HL-60 (cell line): ENCODE measurements around the gene SMAP1.
A peak's percentile ranks its signal among the peaks of the same experiment; 100 is the strongest.

Source experiments
- DNase-seq, 2 experiments: peaks; one replicate each; pipeline ENCODE4 v3.0.0-alpha.2; 2010 to 2020; ENCODE audit warnings: low read depth in 1 of 2, low spot score in 1 of 2
- H3K27ac ChIP-seq: fragments of 250-450 bp; sonication (Bioruptor Pico); replicated peaks from 2 replicates; pipeline ENCODE4 v1.5.1; 2020; ENCODE audit warnings: mild to moderate bottlenecking, moderate library complexity
- H3K27me3 ChIP-seq: fragments of 250-450 bp; sonication (Bioruptor Pico); 2 replicates; pipeline ENCODE4 v1.5.1; 2021; ENCODE audit warnings: mild to moderate bottlenecking, moderate library complexity; ENCODE audit not compliant: insufficient read depth, poor library complexity, severe bottlenecking
- H3K4me3 ChIP-seq: replicated peaks from 2 replicates; pipeline ENCODE4 v1.5.1; 2011; ENCODE audit warnings: mild to moderate bottlenecking, control low read depth, low read length; ENCODE audit not compliant: insufficient read depth
- CTCF ChIP-seq: IDR thresholded peaks from one replicate; pipeline ENCODE4 v1.5.1; 2011; ENCODE audit warnings: low read length, control low read depth, inconsistent platforms; ENCODE audit not compliant: insufficient read depth
- GABPA ChIP-seq: IDR thresholded peaks from 2 replicates; pipeline ENCODE4 v1.6.1; 2012; ENCODE audit warnings: low read depth
- POLR2AphosphoS5 ChIP-seq: IDR thresholded peaks from 2 replicates; pipeline ENCODE4 v1.6.1; 2012; ENCODE audit warnings: low read depth
- REST ChIP-seq: IDR thresholded peaks from 2 replicates; pipeline ENCODE4 v1.6.1; 2012; ENCODE audit warnings: low read depth; ENCODE audit not compliant: insufficient replicate concordance
- SPI1 ChIP-seq: IDR thresholded peaks from 2 replicates; pipeline ENCODE4 v1.6.1; 2012; ENCODE audit warnings: low read depth, mild to moderate bottlenecking, borderline replicate concordance

Gene SMAP1

GRCh38 chr6:70705772-70706171 lies 38.1 kb downstream of the SMAP1 start:
- H3K27ac ChIP-seq: no peak overlapping the region
- no peak for DNase-seq
- H3K4me3 ChIP-seq: no peak overlapping the region
- no peaks in the 10 kb centered on the region for H3K27me3 ChIP-seq
- no peak for TF ChIP-seq SPI1
- no peak for TF ChIP-seq REST
- no peak for TF ChIP-seq POLR2AphosphoS5
- TF ChIP-seq GABPA: no peak
- TF ChIP-seq CTCF: no peak

GRCh38 chr6:70706491-70707123 lies 38.9 kb downstream of the SMAP1 start:
- TF ChIP-seq REST (no peak), SPI1 (no peak), CTCF (peak; percentile 16)
- peak in 1 of 2 experiments; percentile 8 for DNase-seq

GRCh38 chr6:70707893-70708292 lies 40.2 kb downstream of the SMAP1 start:
- Histone ChIP-seq H3K27ac (no peak overlapping the region), H3K27me3 (no peaks in the 10 kb centered on the region), H3K4me3 (no peak overlapping the region)
- TF ChIP-seq GABPA (no peak), CTCF (no peak), POLR2AphosphoS5 (no peak), REST (no peak), SPI1 (no peak)
- no peak for DNase-seq

More at GRCh38 chr6:70706491-70707123, 38.9 kb downstream of the SMAP1 start:
- H3K27ac ChIP-seq: no peak overlapping the region
- no peaks in the 10 kb centered on the region for H3K27me3 ChIP-seq
- H3K4me3 ChIP-seq: no peak overlapping the region
